DMS153 treated with DMSO at 0.1 percent for 48 hours (cell line): ENCODE results near the gene B4GALNT2.
"Not testable (repeated sequence)": the region's sequence is repeated elsewhere in the genome, so short reads cannot be mapped to it uniquely, and the experiment has no call there.

Source experiments
- DNase-seq: peaks from one replicate; lab custom pipeline; 2025; ENCODE audit not compliant: unreplicated experiment; lab: John Stamatoyannopoulos, UW

B4GALNT2 gene

DNA sequence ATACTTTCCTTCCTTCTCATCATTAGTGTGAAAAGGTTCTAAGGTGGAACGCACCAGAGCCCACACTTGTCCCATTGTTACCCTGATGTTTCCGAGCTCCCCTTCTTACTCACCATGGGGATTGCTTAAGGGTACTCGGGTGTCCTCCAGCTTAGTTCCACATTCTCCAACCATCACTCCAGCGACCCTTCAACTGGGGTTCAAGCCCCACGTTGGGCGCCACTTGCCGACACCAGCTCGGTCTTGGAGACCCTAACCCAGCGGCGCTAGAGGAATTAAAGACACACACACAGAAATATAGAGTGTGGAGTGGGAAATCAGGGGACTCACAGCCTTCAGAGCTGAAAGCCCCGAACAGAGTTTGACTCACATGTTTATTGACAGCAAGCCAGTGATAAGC lies 43.4 kb downstream of the B4GALNT2 start:
- not testable (repeated sequence) for DNase-seq

DNA sequence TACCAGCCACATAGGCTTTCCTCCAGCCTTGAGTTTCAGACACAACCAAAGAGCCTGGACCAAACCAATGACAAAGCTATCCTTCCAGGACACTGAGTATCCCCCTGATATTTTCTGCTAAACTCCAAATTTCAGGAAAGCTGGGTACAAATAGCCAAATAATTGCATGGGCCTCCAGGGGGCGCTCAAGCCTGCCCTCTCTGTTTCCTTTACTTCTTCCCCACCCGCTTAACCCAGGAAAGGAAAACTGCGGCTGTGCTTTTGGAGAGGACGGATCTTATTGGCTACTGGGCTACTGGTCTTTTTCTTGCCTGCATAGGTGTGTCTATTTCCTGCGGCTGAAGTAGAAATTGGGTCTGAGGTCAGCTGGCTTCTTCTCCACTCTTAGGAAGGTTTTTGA lies 47.7 kb downstream of the B4GALNT2 start:
- no peak for DNase-seq

- DNase-seq, result no peak
These were observed 48.5 kb downstream of the B4GALNT2 start for GRCh38 chr17:49180998-49181635.

- DNase-seq, result no peak
These were observed 50.8 kb downstream of the B4GALNT2 start for GRCh38 chr17:49183341-49183740.

DNA sequence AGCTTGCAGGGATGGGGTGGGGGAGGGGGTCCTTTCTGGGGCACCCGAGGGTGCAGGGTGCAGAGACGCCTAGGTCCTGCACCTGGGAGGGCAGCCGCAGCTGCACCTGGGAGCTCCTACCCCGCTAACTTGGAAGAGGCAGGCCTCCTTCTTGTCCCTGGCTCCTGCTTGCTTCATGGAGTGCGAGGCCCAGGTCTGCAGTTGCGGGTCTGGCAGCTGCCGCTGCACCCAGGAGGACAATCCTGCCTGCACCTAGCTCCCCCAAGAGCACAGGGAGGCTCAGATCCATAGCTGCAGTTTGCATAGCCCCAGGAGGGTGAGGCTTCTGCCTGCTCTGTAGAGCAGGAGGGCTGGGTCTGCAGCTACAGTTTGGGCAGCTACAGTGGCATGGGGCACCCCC lies 51.2 kb downstream of the B4GALNT2 start:
- DNase-seq, result no peak

- DNase-seq, result not testable (repeated sequence)
These were observed 52.0 kb downstream of the B4GALNT2 start for GRCh38 chr17:49184522-49184921.

- not testable (repeated sequence) for DNase-seq
These were observed 52.8 kb downstream of the B4GALNT2 start for GRCh38 chr17:49185381-49185780.

DNA sequence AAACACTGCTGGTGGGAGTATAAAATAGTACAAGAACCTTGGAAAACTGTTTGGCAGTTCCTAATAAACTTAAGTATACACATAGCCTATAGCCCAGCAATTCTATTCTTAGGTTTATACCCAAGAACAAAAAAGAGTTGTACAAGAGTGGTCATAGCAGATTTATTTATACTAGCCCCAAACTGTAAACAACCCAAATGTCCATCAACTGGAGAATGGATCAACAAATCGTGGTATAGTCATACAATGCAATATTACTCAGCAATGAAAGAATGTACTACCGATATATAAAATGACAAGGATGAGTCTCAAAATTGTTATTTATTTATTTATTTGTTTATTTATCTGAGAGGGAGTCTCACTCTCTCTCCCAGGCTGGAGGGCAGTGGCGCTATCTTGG lies 54.7 kb downstream of the B4GALNT2 start:
- no peak for DNase-seq

DNA sequence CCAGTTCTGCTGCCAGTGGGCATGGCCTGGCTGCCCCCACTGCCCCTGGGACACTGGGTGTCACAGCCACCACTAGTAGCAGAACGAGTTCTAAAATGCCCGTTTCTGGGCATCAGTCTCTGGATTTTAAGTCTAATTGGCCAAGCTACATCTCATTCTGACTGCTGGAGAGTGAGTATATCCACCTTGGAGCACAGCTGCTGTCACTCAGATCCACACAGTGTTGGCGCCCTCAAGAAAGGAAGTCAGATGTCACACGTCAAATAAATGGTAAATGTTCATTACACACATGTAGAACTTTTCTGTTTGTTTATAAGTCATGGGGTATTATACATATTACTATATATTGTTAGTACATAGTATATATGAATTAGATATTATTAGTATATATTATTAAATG lies 58.4 kb downstream of the B4GALNT2 start:
- no peak for DNase-seq

DNA sequence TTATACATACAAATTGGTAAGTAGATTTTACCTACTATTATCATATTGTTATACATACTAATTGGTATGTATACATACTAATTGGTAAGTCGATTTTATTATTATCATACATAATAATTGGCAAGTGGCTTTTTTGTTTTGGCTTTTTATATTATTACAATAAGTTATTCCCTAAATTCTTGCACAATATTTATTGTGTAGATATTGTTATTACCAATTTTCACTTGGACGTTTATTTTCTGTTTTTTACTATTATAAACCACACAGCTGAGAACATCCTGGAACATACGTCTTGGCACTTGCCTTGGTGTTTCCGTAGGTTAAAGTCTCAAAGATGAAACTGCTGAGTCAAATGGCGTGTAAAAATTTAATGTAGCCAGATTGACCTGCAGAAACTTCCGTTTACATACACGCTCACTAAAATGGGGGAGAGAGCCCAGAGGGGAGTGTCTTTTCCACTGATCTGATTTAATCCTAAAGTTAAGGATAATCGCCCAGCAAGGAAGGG lies 58.9 kb downstream of the B4GALNT2 start:
- DNase-seq, result no peak

- peak; percentile 91 for DNase-seq
These were observed 59.6 kb downstream of the B4GALNT2 start for GRCh38 chr17:49191917-49192741.

- peak; percentile 11 for DNase-seq
These were observed 61.1 kb downstream of the B4GALNT2 start for GRCh38 chr17:49193513-49194296.

- DNase-seq, result no peak
These were observed 61.7 kb downstream of the B4GALNT2 start for GRCh38 chr17:49194297-49194607.

DNA sequence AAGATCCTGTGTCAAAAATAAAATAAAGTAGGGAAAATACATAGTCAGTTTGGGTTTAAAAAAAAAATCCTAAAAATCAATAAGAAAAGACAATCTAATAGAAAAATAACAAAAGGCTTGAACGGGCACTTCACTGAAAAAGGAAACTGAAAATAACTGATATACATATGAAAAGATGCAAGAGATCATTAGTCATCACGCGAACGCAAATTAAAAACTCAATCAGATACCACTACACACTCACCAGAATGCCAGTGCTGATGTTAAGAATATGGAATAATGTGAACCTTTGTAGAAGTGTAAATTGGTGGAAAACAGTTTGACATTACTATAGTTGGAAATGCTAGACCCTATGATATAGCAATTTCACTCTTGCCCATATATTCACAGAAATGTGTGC lies 63.2 kb downstream of the B4GALNT2 start:
- DNase-seq, result no peak

GRCh38 chr17:49196520-49196919 lies 64.0 kb downstream of the B4GALNT2 start:
- no peak for DNase-seq

DNA sequence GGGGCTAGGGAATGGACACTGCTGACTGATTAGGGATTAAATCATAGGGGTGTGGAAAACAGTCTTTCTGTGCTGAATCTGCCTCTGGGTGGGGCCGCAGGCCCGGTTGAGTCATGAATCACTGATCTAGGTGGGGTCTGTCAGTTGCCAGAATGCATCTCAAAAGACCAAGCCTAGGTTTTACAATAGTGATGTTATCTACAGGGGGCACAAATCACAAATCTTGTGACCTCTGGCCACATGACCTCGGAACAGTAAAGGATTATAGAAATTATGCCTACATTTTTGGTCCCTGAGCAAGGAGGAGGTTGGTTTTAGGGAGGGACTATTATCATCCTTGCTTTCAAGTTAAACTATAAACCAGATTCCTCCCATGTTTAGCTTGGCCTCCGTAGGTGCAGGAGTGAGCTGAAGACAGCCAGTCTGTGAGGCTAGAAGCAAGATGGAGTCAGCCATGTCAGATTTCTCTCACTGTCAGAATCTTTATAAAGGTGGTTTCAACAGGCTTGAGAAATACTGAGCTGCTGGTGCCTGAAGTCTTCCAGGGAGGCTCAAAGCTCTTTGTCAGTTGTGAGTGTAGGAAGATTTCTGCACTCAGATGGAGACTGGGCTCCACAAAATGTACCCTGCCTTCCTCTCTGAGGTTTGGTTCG lies 64.9 kb downstream of the B4GALNT2 start:
- no peak for DNase-seq

DNA sequence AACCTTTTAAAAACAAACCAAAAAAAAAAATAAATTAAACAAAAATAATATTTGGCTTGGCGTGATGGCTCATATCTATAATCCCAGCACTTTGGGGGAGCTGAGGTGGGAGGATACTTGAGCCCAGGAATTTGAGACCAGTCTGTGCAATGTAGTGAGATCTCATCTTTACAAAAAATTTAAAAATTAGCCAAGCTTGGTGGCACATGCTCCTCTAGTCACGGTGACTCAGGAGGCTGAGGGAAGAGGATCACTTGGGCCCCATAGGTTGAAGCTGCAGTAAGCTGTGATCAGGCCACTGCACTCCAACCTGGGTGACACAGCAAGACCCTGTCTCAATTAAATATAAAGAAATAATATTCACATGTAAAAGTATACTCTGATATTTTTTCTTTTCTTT lies 65.6 kb downstream of the B4GALNT2 start:
- DNase-seq, result no peak

- DNase-seq, result no peak
These were observed 68.0 kb downstream of the B4GALNT2 start for GRCh38 chr17:49200423-49201083.

- no peak for DNase-seq
These were observed 68.9 kb downstream of the B4GALNT2 start for GRCh38 chr17:49201481-49201927.

DNA sequence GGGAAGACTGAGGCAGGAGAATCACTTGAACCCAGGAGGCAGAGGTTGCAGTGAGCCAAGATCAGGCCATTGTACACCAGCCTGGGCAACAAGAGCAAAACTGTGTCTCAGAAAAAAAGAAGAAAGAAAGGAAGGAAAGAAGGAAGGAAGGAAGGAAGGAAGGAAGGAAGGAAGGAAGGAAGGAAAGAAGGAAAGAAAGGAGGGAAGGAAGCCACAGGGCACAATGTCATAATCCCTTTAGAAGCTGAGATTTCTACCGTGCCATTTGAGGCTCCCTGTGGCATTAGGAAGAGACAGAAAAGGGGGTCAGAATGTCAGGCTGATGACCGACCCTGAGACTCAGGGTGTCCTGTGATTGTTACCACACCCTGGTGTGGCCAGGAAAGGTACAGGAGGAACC lies 71.2 kb downstream of the B4GALNT2 start:
- no peak for DNase-seq

- DNase-seq, result no peak
These were observed 71.9 kb downstream of the B4GALNT2 start for GRCh38 chr17:49204516-49204915.
